ENCODE data around the gene NBAS. TPM values are rescaled to one million over a fixed set of nuclear protein-coding genes. Genes with fewer than 3 reads are reported as not detected.
"Not testable (repeated sequence)": the region's sequence is repeated elsewhere in the genome, so short reads cannot be mapped to it uniquely, and the experiment has no call there.

The NBAS gene
- polyA plus RNA-seq, 1 donor = 35.5 TPM

GRCh38 chr2:15253247-15253646, 307.9 kb downstream of the NBAS start:
- no peak for DNase-seq

GRCh38 chr2:15251753-15252152, 309.4 kb downstream of the NBAS start:
- no peak for DNase-seq

GRCh38 chr2:15250946-15251345, 310.2 kb downstream of the NBAS start:
- not testable (repeated sequence) for DNase-seq

- DNase-seq = no peak
Measured at GRCh38 chr2:15246870-15247269, 314.3 kb downstream of the NBAS start.

GRCh38 chr2:15243762-15244161, 317.4 kb downstream of the NBAS start:
- DNase-seq = no peak

- DNase-seq = no peak
Measured at GRCh38 chr2:15242936-15243461, 318.1 kb downstream of the NBAS start.

GRCh38 chr2:15241929-15242328, 319.2 kb downstream of the NBAS start:
- DNase-seq = no peak

GRCh38 chr2:15241201-15241600, 319.9 kb downstream of the NBAS start:
- DNase-seq = no peak

- no peak for DNase-seq
Measured at GRCh38 chr2:15238028-15238427, 323.1 kb downstream of the NBAS start.

- no peak for DNase-seq
Measured at GRCh38 chr2:15230599-15231192, 330.4 kb downstream of the NBAS start.

GRCh38 chr2:15226661-15227060, 334.5 kb downstream of the NBAS start:
- DNase-seq = no peak

- DNase-seq = no peak
Measured at GRCh38 chr2:15225131-15225530, 336.0 kb downstream of the NBAS start.

GRCh38 chr2:15224641-15225040, 336.5 kb downstream of the NBAS start:
- DNase-seq = no peak

GRCh38 chr2:15223887-15224286, 337.2 kb downstream of the NBAS start:
- peak; percentile 15 for DNase-seq

GRCh38 chr2:15222856-15223255, 338.3 kb downstream of the NBAS start:
- DNase-seq = no peak

GRCh38 chr2:15220603-15221002, 340.5 kb downstream of the NBAS start:
- DNase-seq = no peak

- DNase-seq = no peak
Measured at GRCh38 chr2:15218423-15219086, 342.6 kb downstream of the NBAS start.

- no peak for DNase-seq
Measured at GRCh38 chr2:15212249-15212648, 348.9 kb downstream of the NBAS start.

GRCh38 chr2:15210542-15210941, 350.6 kb downstream of the NBAS start:
- DNase-seq = not testable (repeated sequence)

- DNase-seq = no peak
Measured at GRCh38 chr2:15206419-15206818, 354.7 kb downstream of the NBAS start.

GRCh38 chr2:15205562-15205961, 355.6 kb downstream of the NBAS start:
- DNase-seq = no peak

- no peak for DNase-seq
Measured at GRCh38 chr2:15201009-15201408, 360.1 kb downstream of the NBAS start.

- no peak for DNase-seq
Measured at GRCh38 chr2:15200581-15200980, 360.6 kb downstream of the NBAS start.

GRCh38 chr2:15198051-15198450, 363.1 kb downstream of the NBAS start:
- no peak for DNase-seq

Measured in hindlimb muscle (tissue), 1 donor.